HL-60/S4 treated with retinoic acid at 250 ng/mL for 4 days and 3 days (cell line): Measurements from ENCODE around the gene TPR.

Source experiments
- in situ Hi-C: fragments of 300-500 bp; cut with MboI; formaldehyde crosslinking; loops from 2 replicates; pipeline ENCODE4 v1.7.0; 2022; ENCODE audit warnings: low sequenced_read_pairs

TPR gene

DNA sequence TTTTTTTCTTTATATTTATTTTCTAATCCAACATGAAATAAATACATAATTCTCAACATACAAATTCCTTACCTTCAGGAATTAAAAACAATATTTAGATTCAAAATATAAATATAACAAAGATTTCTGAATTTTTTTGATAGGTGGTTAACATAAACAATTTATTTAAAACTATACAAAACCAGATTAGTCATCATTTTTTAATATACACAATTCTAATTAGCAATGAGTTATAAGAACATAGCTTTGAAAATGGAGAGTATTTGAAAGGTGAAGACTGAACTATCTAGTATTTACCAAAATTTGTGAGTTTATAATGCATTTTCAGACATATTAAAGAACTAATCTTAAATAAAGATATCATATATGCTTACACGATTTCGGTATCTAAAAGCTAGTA is 37.5 kb downstream of the TPR start:
- in situ Hi-C loops = no loop called here

GRCh38 chr1:186330758-186331157 is 44.3 kb downstream of the TPR start:
- in situ Hi-C loops = no loop called here

GRCh38 chr1:186327331-186327730 is 47.7 kb downstream of the TPR start:
- in situ Hi-C loops = no loop called here

DNA sequence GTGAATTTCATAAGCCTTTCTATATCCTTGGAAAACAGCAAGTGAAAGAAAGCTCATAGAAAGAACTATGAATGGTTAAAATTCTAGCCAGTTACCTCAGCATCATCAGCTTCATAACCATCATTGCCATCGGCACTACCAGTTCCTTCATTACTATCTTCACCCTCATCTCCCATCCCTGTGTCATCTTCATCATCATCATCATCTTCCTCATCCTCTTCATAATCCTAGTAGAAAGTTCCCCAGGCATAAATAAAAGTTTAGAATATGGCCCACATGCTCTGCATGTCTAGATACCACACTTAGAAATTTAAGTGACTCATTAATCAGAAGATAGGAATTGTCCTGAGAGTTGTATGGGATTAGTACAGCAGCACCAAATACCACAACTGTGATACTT is 49.0 kb downstream of the TPR start:
- in situ Hi-C loops = no loop called here

GRCh38 chr1:186325239-186325638 is 49.8 kb downstream of the TPR start:
- in situ Hi-C loops = no loop called here

DNA sequence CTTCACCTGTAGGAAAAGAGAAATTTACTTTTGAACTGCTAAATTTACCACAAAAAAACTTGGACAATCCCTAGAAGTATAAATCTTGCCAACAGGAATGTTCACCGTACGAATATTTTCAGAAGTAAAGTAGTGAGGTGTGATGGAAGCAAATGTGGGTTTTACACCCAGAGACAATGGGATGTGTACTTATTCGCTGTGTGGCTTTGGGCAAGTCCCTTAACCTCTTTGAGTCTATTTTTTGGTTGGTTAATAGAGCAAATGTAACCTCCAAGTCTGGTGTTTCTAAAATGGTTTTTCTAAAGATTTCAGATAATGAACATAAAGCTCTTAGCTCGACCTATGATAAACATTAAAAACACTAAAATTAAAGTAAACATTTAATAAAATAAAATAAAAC is 51.2 kb downstream of the TPR start:
- in situ Hi-C loops = no loop called here

- in situ Hi-C loops = no loop called here
These were observed 59.5 kb downstream of the TPR start for GRCh38 chr1:186315570-186315969.

DNA sequence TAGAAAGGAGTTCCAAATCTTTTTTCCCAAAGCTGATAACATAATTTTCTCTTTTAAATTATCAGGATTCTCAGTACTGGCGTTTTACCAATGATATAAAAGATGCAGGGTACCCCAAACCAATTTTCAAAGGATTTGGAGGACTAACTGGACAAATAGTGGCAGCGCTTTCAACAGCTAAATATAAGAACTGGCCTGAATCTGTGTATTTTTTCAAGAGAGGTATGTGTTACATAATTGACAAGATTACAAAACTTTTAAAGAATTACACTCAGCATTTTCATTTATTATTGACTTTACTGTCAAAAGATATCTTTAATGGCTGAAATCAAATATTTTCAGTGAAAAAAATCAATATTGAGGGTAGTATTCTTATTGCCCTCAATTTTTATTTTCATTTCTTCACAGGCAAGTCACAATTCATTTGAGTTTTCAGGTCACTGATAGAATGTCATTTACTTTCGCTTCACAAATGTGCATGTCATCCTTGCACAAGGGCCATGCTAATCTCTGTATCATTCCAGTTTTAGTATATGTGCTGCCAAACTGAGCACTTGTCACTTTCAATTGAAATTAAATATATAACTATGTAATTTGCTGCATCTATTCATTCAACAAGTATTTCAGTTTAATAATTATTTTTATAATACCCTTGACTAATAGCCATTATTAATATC is 63.5 kb downstream of the TPR start:
- in situ Hi-C loops = no loop called here

- in situ Hi-C loops = no loop called here
These were observed 64.7 kb downstream of the TPR start for GRCh38 chr1:186310307-186310706.

DNA sequence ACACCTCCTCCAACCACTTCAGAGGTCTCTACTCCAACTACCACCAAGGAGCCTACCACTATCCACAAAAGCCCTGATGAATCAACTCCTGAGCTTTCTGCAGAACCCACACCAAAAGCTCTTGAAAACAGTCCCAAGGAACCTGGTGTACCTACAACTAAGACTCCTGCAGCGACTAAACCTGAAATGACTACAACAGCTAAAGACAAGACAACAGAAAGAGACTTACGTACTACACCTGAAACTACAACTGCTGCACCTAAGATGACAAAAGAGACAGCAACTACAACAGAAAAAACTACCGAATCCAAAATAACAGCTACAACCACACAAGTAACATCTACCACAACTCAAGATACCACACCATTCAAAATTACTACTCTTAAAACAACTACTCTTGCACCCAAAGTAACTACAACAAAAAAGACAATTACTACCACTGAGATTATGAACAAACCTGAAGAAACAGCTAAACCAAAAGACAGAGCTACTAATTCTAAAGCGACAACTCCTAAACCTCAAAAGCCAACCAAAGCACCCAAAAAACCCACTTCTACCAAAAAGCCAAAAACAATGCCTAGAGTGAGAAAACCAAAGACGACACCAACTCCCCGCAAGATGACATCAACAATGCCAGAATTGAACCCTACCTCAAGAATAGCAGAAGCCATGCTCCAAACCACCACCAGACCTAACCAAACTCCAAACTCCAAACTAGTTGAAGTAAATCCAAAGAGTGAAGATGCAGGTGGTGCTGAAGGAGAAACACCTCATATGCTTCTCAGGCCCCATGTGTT is 66.6 kb downstream of the TPR start:
- in situ Hi-C loops = no loop called here

DNA sequence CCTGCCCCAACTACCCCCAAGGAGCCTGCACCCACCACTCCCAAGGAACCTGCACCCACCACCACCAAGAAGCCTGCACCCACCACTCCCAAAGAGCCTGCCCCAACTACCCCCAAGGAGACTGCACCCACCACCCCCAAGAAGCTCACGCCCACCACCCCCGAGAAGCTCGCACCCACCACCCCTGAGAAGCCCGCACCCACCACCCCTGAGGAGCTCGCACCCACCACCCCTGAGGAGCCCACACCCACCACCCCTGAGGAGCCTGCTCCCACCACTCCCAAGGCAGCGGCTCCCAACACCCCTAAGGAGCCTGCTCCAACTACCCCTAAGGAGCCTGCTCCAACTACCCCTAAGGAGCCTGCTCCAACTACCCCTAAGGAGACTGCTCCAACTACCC is 67.6 kb downstream of the TPR start:
- in situ Hi-C loops = no loop called here

DNA sequence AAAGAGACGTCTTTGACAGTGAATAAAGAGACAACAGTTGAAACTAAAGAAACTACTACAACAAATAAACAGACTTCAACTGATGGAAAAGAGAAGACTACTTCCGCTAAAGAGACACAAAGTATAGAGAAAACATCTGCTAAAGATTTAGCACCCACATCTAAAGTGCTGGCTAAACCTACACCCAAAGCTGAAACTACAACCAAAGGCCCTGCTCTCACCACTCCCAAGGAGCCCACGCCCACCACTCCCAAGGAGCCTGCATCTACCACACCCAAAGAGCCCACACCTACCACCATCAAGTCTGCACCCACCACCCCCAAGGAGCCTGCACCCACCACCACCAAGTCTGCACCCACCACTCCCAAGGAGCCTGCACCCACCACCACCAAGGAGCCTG is 68.5 kb downstream of the TPR start:
- in situ Hi-C loops = no loop called here

- in situ Hi-C loops = no loop called here
These were observed 69.8 kb downstream of the TPR start for GRCh38 chr1:186304982-186305949.

DNA sequence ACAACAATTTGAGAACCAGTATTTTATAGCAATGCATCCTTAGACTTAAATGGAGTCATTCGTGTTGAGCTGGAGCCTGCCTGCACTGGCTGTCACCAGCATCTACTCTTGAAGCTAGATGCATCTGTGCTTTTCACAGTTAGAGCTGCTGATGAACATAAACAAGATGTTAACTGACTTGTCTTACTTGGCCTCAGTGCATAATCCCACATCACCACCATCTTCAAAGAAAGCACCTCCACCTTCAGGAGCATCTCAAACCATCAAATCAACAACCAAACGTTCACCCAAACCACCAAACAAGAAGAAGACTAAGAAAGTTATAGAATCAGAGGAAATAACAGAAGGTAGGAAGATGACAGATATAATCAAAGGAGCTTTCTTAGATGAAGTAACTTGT is 71.1 kb downstream of the TPR start:
- in situ Hi-C loops = no loop called here

GRCh38 chr1:186302381-186302920 is 72.6 kb downstream of the TPR start:
- in situ Hi-C loops = no loop called here

DNA sequence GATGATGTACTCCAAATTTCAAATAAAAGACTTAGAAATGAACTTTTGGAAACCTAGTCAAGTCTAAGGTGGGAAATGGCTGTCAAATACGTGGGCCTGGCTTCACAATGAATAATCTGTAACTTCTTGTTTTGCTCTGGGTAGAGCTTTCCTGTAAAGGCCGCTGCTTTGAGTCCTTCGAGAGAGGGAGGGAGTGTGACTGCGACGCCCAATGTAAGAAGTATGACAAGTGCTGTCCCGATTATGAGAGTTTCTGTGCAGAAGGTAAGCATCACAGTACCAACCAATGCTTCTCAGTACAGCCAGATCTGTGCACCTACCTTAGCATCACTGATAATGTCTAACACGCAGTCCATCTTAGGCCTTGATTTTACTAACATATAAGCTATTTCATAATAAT is 73.6 kb downstream of the TPR start:
- in situ Hi-C loops = no loop called here

DNA sequence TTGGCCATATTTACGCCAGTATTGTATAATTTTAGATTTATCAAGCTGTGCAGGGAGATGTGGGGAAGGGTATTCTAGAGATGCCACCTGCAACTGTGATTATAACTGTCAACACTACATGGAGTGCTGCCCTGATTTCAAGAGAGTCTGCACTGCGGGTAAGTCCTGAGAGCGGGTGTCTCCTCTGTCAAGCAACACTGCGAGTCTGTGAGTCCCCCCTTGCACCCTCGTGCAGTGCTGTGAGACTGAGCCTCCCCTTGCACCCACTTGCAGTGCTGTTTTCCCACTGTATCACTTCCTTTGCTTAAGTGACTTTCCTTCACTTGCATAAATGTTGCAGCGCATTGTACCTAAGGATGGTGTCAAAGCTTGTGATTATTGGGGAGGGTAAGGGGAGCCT is 75.0 kb downstream of the TPR start:
- in situ Hi-C loops = no loop called here

DNA sequence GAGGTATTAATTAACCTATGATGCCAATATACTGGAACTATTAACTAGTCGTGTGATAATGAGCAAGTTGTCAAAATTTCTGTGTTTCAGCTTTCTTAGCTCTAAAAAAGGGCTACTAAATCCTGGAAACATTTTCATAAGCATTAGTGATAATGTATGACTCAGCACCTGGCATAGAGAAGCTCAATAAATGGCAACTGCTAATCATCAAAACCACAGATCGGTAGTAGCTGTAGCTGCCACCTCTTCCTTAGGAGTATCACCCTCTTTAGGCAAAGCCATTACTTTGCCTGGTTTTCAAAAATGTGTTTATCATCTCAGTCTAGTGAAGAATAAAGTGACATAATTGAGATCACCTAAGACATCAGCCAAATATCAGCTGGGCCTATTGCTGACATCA is 75.5 kb downstream of the TPR start:
- in situ Hi-C loops = no loop called here

DNA sequence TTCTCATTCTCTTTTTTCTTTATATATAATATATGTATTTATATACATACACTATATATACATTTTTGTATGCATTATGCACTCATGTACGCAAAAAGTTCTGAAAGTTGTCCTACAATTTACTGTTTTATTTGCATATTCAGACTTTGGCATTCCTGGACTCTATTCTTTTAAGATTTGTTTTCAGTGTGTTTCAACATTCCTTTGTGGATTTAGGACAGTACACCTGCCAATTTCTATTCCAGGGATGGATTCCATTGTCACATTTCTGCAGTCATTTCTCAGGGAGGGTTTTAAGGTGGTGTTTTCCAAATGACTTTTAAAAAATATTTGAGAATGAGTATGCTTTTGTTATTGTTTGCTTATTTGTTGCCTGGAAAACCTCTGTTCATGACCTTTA is 76.2 kb downstream of the TPR start:
- in situ Hi-C loops = no loop called here

DNA sequence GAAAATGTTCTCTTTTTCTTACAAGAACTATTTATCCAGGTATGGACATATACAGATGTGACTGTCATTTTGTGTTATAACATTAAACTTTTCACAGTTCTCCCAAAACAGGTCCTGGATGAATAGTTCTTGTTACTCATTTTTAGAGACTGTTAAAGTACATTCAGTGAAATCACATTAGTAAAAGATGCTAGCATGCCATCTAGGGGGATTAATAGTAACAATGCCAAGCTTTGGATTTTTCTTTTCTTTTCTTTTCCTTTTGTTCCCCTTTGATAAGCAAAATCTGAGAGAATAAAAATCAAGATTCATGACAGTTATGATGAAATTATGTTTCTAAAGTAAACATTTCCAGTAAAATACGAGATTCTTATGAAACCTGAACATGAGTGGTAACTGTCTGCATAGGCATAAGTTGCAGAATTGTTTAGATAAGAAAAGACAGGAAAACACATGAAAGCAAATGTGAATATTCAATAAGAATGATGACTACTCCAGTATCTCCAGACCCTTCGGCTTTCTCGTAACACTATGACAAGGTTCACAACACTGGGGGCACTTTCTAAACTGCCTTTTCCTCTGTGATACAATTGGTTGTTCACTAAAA is 77.5 kb downstream of the TPR start:
- in situ Hi-C loops = no loop called here

GRCh38 chr1:186295980-186296379 is 79.1 kb downstream of the TPR start, which contains the start of gene PRG4:
TSS of gene PRG4 (plus strand) at chr1:186296279.
- in situ Hi-C loops = no loop called here
